Measurements from ENCODE around the gene PLCB2. TPM values are rescaled to one million over a fixed set of nuclear protein-coding genes. Genes with fewer than 3 reads are reported as not detected.

The PLCB2 gene
- total and polyA plus RNA-seq, 9 of the 15 experiments (the other 6 are each of a cell fraction or from before 2014, with no cell fraction given), result 0.37 to 12.3 (median 8.0) TPM

DNA sequence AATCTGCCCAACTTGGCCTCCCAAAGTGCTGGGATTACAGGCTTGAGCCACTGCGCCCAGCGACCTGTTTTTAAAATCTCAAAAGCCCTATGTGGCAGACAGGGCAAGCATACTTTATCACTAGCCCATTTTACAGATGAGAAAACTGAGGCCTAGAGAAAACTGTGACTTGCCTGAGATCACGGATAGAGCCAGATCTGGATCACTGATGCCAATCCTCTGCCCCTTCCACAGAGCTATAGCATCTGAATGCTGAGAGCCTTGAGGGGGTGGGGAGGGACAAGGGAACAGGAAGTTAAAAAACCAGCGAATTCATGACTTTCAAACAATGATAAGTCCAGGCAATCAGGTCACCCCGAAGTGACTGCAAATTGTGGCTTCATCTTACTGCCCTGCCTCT lies 32.2 kb downstream of the PLCB2 start (continued):
- TF ChIP-seq, protein P1, sequence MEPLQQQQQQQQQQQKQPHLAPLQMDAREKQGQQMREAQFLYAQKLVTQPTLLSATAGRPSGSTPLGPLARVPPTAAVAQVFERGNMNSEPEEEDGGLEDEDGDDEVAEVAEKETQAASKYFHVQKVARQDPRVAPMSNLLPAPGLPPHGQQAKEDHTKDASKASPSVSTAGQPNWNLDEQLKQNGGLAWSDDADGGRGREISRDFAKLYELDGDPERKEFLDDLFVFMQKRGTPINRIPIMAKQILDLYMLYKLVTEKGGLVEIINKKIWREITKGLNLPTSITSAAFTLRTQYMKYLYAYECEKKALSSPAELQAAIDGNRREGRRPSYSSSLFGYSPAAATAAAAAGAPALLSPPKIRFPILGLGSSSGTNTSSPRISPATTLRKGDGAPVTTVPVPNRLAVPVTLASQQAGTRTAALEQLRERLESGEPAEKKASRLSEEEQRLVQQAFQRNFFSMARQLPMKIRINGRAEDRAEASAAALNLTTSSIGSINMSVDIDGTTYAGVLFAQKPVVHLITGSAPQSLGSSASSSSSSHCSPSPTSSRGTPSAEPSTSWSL (CRISPR knock-in tag; IDR thresholded peaks at IDR 0.05; ENCODE audit: borderline replicate concordance), result no peak
- TF ChIP-seq NFIC (IDR thresholded peaks at IDR 0.05) (no peak), CHD4 (IDR thresholded peaks at IDR 0.05; ENCODE audit: insufficient read depth, insufficient replicate concordance, low read depth, low read length, poor library complexity, severe bottlenecking) (peak; percentile 25), KDM1A (IDR thresholded peaks at IDR 0.05) (peak; percentile 78 to 89), EWSR1 (IDR thresholded peaks at IDR 0.05; ENCODE audit: borderline replicate concordance, low read depth, partially characterized antibody) (no peak), SMARCA5 (IDR thresholded peaks at IDR 0.05) (peak; percentile 66; the same call in 1 of the 2 replicates), CTBP1 (IDR thresholded peaks at IDR 0.05; ENCODE audit: borderline replicate concordance) (no peak), DNMT1 (IDR thresholded peaks at IDR 0.05) (no peak), TEAD2 (tag; IDR thresholded peaks at IDR 0.05) (no peak), RBM25 (IDR thresholded peaks at IDR 0.05; ENCODE audit: low read depth, low read length, severe bottlenecking) (peak; percentile 89), ADNP (tag; IDR thresholded peaks at IDR 0.05) (peak; percentile 90)
- TF ChIP-seq, protein P2, sequence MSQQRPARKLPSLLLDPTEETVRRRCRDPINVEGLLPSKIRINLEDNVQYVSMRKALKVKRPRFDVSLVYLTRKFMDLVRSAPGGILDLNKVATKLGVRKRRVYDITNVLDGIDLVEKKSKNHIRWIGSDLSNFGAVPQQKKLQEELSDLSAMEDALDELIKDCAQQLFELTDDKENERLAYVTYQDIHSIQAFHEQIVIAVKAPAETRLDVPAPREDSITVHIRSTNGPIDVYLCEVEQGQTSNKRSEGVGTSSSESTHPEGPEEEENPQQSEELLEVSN (IDR thresholded peaks at IDR 0.05; ENCODE audit: borderline replicate concordance in 1 of 2, extremely low read depth in 1 of 2, insufficient read depth in 1 of 2, insufficient read length in 1 of 2, low read depth in 1 of 2, low read length in 1 of 2, poor library complexity in 1 of 2, severe bottlenecking in 1 of 2), result no peak
